ENCODE results near the gene HOMER2. TPM values are rescaled to one million over a fixed set of nuclear protein-coding genes. Genes with fewer than 3 reads are reported as not detected.

HOMER2 gene
- total RNA-seq, 1 experiment from 2014 or later, result 14.2 TPM

GRCh38 chr15:82877825-82878224 is 74.7 kb downstream of the HOMER2 start:
- no peak for DNase-seq
- H2BK15ac ChIP-seq (ENCODE audit: low read depth, low read length), result no peak overlapping the region
- no peak for TF ChIP-seq CTCF (conservative IDR thresholded peaks at IDR 0.05)
- H3K18ac ChIP-seq (ENCODE audit: insufficient read length, low read depth, low read length), result no peak overlapping the region
- H2AFZ ChIP-seq (ENCODE audit: low read length), result no peak overlapping the region
- H3T11ph ChIP-seq (ENCODE audit: low read length), result no peak overlapping the region
- H3K9me3 ChIP-seq (ENCODE audit: control insufficient read depth, low read depth, low read length), result no peaks in the 10 kb centered on the region
- H3K23me2 ChIP-seq (ENCODE audit: insufficient read length, low read depth, low read length, poor library complexity, severe bottlenecking), result no peaks in the 10 kb centered on the region
- no peak overlapping the region for H3K4ac ChIP-seq (ENCODE audit: low read depth, low read length)
- H2BK20ac ChIP-seq (ENCODE audit: low read depth, low read length, poor library complexity, severe bottlenecking), result no peak overlapping the region
- H2BK12ac ChIP-seq (ENCODE audit: insufficient read length, low read depth, low read length), result no peak overlapping the region
- H3K27ac ChIP-seq (ENCODE audit: insufficient read length, low read depth, low read length), result no peak overlapping the region
- Mint-ChIP-seq H3K27me3 (ENCODE audit: low read depth) (peaks cover 2% of the 10 kb centered on the region; the same call in 1 of the 2 replicates), H3K27ac (no peak overlapping the region), H3K4me1 (peaks cover 0 to 12% of the 10 kb centered on the region in 2 experiments; a peak in 3 of 4 replicates), H3K36me3 (ENCODE audit: insufficient read depth in 1 of 3, low read depth in 3 of 3) (no peaks in the 10 kb centered on the region), H3K9me3 (no peaks in the 10 kb centered on the region), H3K4me3 (no peak overlapping the region)
- H3K4me2 ChIP-seq (ENCODE audit: insufficient read depth, insufficient read length, low read length), result no peak overlapping the region
- H4K20me1 ChIP-seq (ENCODE audit: control insufficient read depth, insufficient read depth, insufficient read length), result no peaks in the 10 kb centered on the region
- H3K14ac ChIP-seq (ENCODE audit: insufficient read depth, low read length), result no peak overlapping the region
- no peaks in the 10 kb centered on the region for H3K79me1 ChIP-seq (ENCODE audit: insufficient read depth, low read depth, low read length, poor library complexity, severe bottlenecking)
- no peak overlapping the region for H4K8ac ChIP-seq (replicated peaks; ENCODE audit: insufficient read length, low read depth, low read length)
- H3K9ac ChIP-seq (ENCODE audit: extremely low read depth, insufficient read length, low read length), result no peak overlapping the region
- H2AK5ac ChIP-seq (ENCODE audit: insufficient read length, low read length), result no peak overlapping the region
- H2BK120ac ChIP-seq (ENCODE audit: low read depth, low read length, poor library complexity, severe bottlenecking), result no peak overlapping the region
- H4K5ac ChIP-seq (ENCODE audit: insufficient read length, low read depth, low read length), result no peak overlapping the region
- no peaks in the 10 kb centered on the region for H3K4me1 ChIP-seq (ENCODE audit: insufficient read depth, low read length)
- no peak overlapping the region for H4K91ac ChIP-seq (ENCODE audit: insufficient read length, low read depth, low read length)
- no CpG with 5 or more reads among the region's 2 CpGs for WGBS (ENCODE audit: extremely low coverage, insufficient read length, low lambda C conversion rate)
- no peaks in the 10 kb centered on the region for H3K27me3 ChIP-seq (ENCODE audit: insufficient read depth, low read length)
- no peaks in the 10 kb centered on the region for H3K79me2 ChIP-seq (ENCODE audit: insufficient read depth, low read length)
- H3K56ac ChIP-seq (ENCODE audit: insufficient read length, low read depth, low read length), result no peak overlapping the region
- no peak overlapping the region for H2BK5ac ChIP-seq (ENCODE audit: insufficient read length, low read length)
- H3K23ac ChIP-seq (ENCODE audit: insufficient read length, low read depth, low read length), result no peak overlapping the region

All from H9 (cell line).